Measurements from ENCODE around the gene CLIP3.
"Not testable (repeated sequence)": the region's sequence is repeated elsewhere in the genome, so short reads cannot be mapped to it uniquely, and the experiment has no call there.

The CLIP3 gene

GRCh38 chr19:36032251-36033104 is at the start of gene CLIP3:
Gene CLIP3 (minus strand): TSS chr19:36032873. CDS start chr19:36032357, 516 bp downstream.
- Histone ChIP-seq H3K27ac (ENCODE audit: low read depth, low read length) (no peak within 1 kb of the TSS), H2AFZ (ENCODE audit: low read length, unreplicated experiment) (no peak within 1 kb of the TSS), H3K4me1 (ENCODE audit: control insufficient read depth, insufficient read depth, low read length, unreplicated experiment) (no peaks in the 10 kb centered on the region), H3K4me3 (ENCODE audit: low read depth, low read length) (peak within 1 kb of the TSS; percentile 94), H3K79me2 (ENCODE audit: control insufficient read depth, insufficient read depth, low read length, unreplicated experiment) (no peaks in the 10 kb centered on the region), H3K27me3 (ENCODE audit: insufficient read depth, low read length) (no peaks in the 10 kb centered on the region), H3K36me3 (ENCODE audit: insufficient read depth, low read length) (no peaks in the 10 kb centered on the region)

GRCh38 chr19:36081894-36082293 is 49.2 kb upstream of the CLIP3 start:
- Histone ChIP-seq H2AFZ (ENCODE audit: low read length, unreplicated experiment) (no peak overlapping the region), H3K4me1 (ENCODE audit: control insufficient read depth, insufficient read depth, low read length, unreplicated experiment) (peaks cover 8% of the 10 kb centered on the region), H3K36me3 (ENCODE audit: insufficient read depth, low read length) (no peaks in the 10 kb centered on the region), H3K79me2 (ENCODE audit: control insufficient read depth, insufficient read depth, low read length, unreplicated experiment) (no peaks in the 10 kb centered on the region), H3K27me3 (ENCODE audit: insufficient read depth, low read length) (no peaks in the 10 kb centered on the region), H3K4me3 (ENCODE audit: low read depth, low read length) (no peak overlapping the region), H3K27ac (ENCODE audit: low read depth, low read length) (no peak overlapping the region)

- Histone ChIP-seq H3K79me2 (ENCODE audit: control insufficient read depth, insufficient read depth, low read length, unreplicated experiment) (no peaks in the 10 kb centered on the region), H3K27ac (ENCODE audit: low read depth, low read length) (no peak overlapping the region), H3K36me3 (ENCODE audit: insufficient read depth, low read length) (no peaks in the 10 kb centered on the region), H3K27me3 (ENCODE audit: insufficient read depth, low read length) (no peaks in the 10 kb centered on the region), H3K4me1 (ENCODE audit: control insufficient read depth, insufficient read depth, low read length, unreplicated experiment) (peaks cover 8% of the 10 kb centered on the region), H3K4me3 (ENCODE audit: low read depth, low read length) (no peak overlapping the region), H2AFZ (ENCODE audit: low read length, unreplicated experiment) (no peak overlapping the region)
Measured at GRCh38 chr19:36081385-36081784, 48.7 kb upstream of the CLIP3 start.

GRCh38 chr19:36079389-36079945 is 46.8 kb upstream of the CLIP3 start:
- Histone ChIP-seq H3K27ac (ENCODE audit: low read depth, low read length) (no peak overlapping the region), H3K4me1 (ENCODE audit: control insufficient read depth, insufficient read depth, low read length, unreplicated experiment) (peaks cover 8% of the 10 kb centered on the region), H3K79me2 (ENCODE audit: control insufficient read depth, insufficient read depth, low read length, unreplicated experiment) (no peaks in the 10 kb centered on the region), H2AFZ (ENCODE audit: low read length, unreplicated experiment) (no peak overlapping the region), H3K36me3 (ENCODE audit: insufficient read depth, low read length) (no peaks in the 10 kb centered on the region), H3K27me3 (ENCODE audit: insufficient read depth, low read length) (no peaks in the 10 kb centered on the region), H3K4me3 (ENCODE audit: low read depth, low read length) (no peak overlapping the region)

- H3K27me3 ChIP-seq (ENCODE audit: insufficient read depth, low read length), result no peaks in the 10 kb centered on the region
- no peak overlapping the region for H3K4me3 ChIP-seq (ENCODE audit: low read depth, low read length)
- H3K79me2 ChIP-seq (ENCODE audit: control insufficient read depth, insufficient read depth, low read length, unreplicated experiment), result no peaks in the 10 kb centered on the region
- no peaks in the 10 kb centered on the region for H3K36me3 ChIP-seq (ENCODE audit: insufficient read depth, low read length)
- no peak overlapping the region for H3K27ac ChIP-seq (ENCODE audit: low read depth, low read length)
- H2AFZ ChIP-seq (ENCODE audit: low read length, unreplicated experiment), result no peak overlapping the region
- H3K4me1 ChIP-seq (ENCODE audit: control insufficient read depth, insufficient read depth, low read length, unreplicated experiment), result no peaks in the 10 kb centered on the region
Measured at GRCh38 chr19:36073121-36073876, 40.6 kb upstream of the CLIP3 start.

- H3K27me3 ChIP-seq (ENCODE audit: insufficient read depth, low read length), result no peaks in the 10 kb centered on the region
- H3K4me1 ChIP-seq (ENCODE audit: control insufficient read depth, insufficient read depth, low read length, unreplicated experiment), result no peaks in the 10 kb centered on the region
- H3K36me3 ChIP-seq (ENCODE audit: insufficient read depth, low read length), result no peaks in the 10 kb centered on the region
- H2AFZ ChIP-seq (ENCODE audit: low read length, unreplicated experiment), result no peak overlapping the region
- no peaks in the 10 kb centered on the region for H3K79me2 ChIP-seq (ENCODE audit: control insufficient read depth, insufficient read depth, low read length, unreplicated experiment)
- H3K27ac ChIP-seq (ENCODE audit: low read depth, low read length), result no peak overlapping the region
- H3K4me3 ChIP-seq (ENCODE audit: low read depth, low read length), result no peak overlapping the region
Measured at GRCh38 chr19:36072081-36072480, 39.4 kb upstream of the CLIP3 start.

- not testable (repeated sequence) for H3K27ac ChIP-seq (ENCODE audit: low read depth, low read length); H3K79me2 ChIP-seq (ENCODE audit: control insufficient read depth, insufficient read depth, low read length, unreplicated experiment); H3K36me3 ChIP-seq (ENCODE audit: insufficient read depth, low read length); H2AFZ ChIP-seq (ENCODE audit: low read length, unreplicated experiment); H3K4me3 ChIP-seq (ENCODE audit: low read depth, low read length); H3K4me1 ChIP-seq (ENCODE audit: control insufficient read depth, insufficient read depth, low read length, unreplicated experiment); H3K27me3 ChIP-seq (ENCODE audit: insufficient read depth, low read length)
Measured at GRCh38 chr19:36068810-36069499, 36.3 kb upstream of the CLIP3 start.

- Histone ChIP-seq H3K79me2 (ENCODE audit: control insufficient read depth, insufficient read depth, low read length, unreplicated experiment) (no peaks in the 10 kb centered on the region), H3K4me1 (ENCODE audit: control insufficient read depth, insufficient read depth, low read length, unreplicated experiment) (no peaks in the 10 kb centered on the region), H3K36me3 (ENCODE audit: insufficient read depth, low read length) (no peaks in the 10 kb centered on the region), H3K27ac (ENCODE audit: low read depth, low read length) (no peak overlapping the region), H3K27me3 (ENCODE audit: insufficient read depth, low read length) (no peaks in the 10 kb centered on the region), H3K4me3 (ENCODE audit: low read depth, low read length) (no peak overlapping the region), H2AFZ (ENCODE audit: low read length, unreplicated experiment) (no peak overlapping the region)
Measured at GRCh38 chr19:36067681-36068080, 35.0 kb upstream of the CLIP3 start.

GRCh38 chr19:36064826-36065225 is 32.2 kb upstream of the CLIP3 start:
- Histone ChIP-seq H2AFZ (ENCODE audit: low read length, unreplicated experiment) (no peak overlapping the region), H3K4me1 (ENCODE audit: control insufficient read depth, insufficient read depth, low read length, unreplicated experiment) (no peaks in the 10 kb centered on the region), H3K27me3 (ENCODE audit: insufficient read depth, low read length) (no peaks in the 10 kb centered on the region), H3K4me3 (ENCODE audit: low read depth, low read length) (no peak overlapping the region), H3K36me3 (ENCODE audit: insufficient read depth, low read length) (no peaks in the 10 kb centered on the region), H3K27ac (ENCODE audit: low read depth, low read length) (no peak overlapping the region), H3K79me2 (ENCODE audit: control insufficient read depth, insufficient read depth, low read length, unreplicated experiment) (no peaks in the 10 kb centered on the region)

GRCh38 chr19:36061367-36061766 is 28.7 kb upstream of the CLIP3 start:
- H3K79me2 ChIP-seq (ENCODE audit: control insufficient read depth, insufficient read depth, low read length, unreplicated experiment), result peaks cover 8% of the 10 kb centered on the region
- no peaks in the 10 kb centered on the region for H3K36me3 ChIP-seq (ENCODE audit: insufficient read depth, low read length)
- no peaks in the 10 kb centered on the region for H3K27me3 ChIP-seq (ENCODE audit: insufficient read depth, low read length)
- H3K4me1 ChIP-seq (ENCODE audit: control insufficient read depth, insufficient read depth, low read length, unreplicated experiment), result peaks cover 2% of the 10 kb centered on the region
- H3K4me3 ChIP-seq (ENCODE audit: low read depth, low read length), result no peak overlapping the region
- H2AFZ ChIP-seq (ENCODE audit: low read length, unreplicated experiment), result no peak overlapping the region
- H3K27ac ChIP-seq (ENCODE audit: low read depth, low read length), result no peak overlapping the region

All from ACC112 (cell line).